NCI-H1930 (cell line): ENCODE results near the gene CDHR3.
"Not testable (repeated sequence)": the region's sequence is repeated elsewhere in the genome, so short reads cannot be mapped to it uniquely, and the experiment has no call there.

Source experiments
- DNase-seq, 2 experiments: peaks; one replicate each; lab custom pipeline; 2025; lab: John Stamatoyannopoulos, UW

The CDHR3 gene

GRCh38 chr7:105958012-105958411, 5.1 kb upstream of the CDHR3 start:
- no peak for DNase-seq

DNA sequence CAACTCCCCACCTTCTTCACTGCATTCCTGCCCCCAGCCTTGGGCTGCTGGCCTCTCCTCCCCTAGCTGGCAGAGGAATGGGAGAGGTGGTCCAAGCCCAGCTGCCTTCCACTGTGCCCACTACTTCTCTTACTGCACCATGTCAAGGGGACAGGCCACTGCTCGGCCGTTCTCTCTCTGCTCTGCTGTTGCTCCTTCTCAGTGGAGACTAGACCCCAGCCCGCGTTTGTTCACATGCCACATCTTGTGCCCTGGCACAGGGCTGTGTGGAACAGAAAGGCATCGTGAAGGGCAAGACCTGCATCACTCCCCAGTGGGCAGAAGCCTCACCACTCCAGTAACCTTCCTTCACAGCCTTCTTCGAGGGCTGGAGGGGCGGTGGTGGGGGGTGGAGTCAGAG, 711 bp upstream of the CDHR3 start:
- no peak for DNase-seq

DNA sequence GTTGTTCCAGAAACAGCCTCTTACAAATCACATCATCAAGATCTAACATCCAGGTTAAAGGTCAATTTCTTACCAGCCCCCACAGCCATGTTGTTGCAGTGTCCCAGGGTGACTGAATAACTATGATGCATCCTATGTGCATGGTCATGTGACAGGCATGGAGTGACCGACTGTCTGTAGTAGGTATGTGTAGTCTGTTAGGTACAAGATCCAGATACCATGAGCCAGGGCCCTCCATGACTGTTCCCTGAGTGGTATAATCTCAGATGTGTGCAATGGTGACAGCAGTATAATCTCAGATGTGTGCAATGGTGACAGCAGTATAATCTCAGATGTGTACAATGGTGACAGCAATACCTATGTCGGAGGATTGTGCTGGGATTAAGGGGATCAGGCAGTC, 8.8 kb downstream of the CDHR3 start:
- no peak for DNase-seq

DNA sequence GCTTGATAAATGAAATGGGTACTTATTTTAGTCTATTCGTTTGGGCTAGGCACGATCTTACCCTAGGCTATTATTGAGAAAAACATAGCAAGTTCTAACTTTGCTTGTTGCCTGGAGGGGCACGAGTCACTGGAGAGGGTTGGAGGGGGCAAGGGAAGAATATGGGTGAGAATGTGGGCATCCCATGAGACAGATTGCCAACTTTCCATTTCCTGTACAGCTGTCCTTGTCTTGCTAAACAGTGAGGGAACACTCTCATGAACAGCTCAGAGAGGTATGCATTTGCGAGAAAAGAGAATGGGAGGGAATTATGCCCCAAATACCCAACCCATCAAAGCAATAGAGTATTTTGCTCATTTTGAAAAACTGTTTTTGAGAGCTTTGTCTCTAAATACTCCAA, 9.2 kb downstream of the CDHR3 start:
- no peak for DNase-seq

- DNase-seq, result no peak
Measured at GRCh38 chr7:105974471-105974870, 11.4 kb downstream of the CDHR3 start.

GRCh38 chr7:105975770-105976417, 12.8 kb downstream of the CDHR3 start:
- DNase-seq, result peak; percentile 71 to 90

DNA sequence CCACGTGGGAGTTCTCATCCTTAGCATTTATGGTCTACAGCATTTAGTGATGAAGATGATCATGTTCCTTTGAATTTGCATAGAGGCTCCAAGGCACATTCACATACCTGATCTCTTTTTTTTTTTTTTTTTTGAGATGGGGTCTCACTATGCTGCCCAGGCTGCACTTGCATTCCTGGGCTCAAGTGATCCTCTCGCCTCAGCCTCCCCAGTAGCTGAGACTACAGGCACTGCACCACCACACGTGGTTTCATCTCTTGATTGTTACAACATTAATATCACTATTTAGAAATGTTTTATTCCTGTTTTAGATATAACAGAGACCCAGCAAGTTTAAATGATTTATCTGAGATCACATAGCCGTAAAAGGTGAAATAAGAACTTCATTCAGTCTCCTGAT, 13.8 kb downstream of the CDHR3 start:
- DNase-seq, result no peak

DNA sequence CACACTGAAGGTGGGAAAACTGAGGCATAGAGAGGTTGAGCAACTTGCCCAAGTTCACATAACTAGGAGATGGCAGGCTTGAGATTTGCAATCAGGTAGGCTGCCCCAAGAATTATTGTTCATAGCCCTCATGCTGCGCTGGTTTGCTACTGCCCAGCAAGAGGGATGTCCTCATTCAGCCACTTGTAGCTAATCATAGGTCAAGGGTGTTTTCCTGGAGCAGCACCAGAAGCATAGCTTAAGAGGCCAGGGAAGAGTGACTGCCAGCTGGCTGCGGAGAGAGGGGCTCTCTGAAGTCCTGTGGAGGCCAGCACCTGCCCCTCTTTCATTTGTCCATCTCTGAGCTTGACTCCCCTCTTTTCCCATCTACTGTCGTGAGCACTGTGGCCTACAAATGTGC, 15.0 kb downstream of the CDHR3 start:
- no peak for DNase-seq

GRCh38 chr7:105978974-105979373, 15.9 kb downstream of the CDHR3 start:
- no peak for DNase-seq

- DNase-seq, result no peak
Measured at GRCh38 chr7:105979405-105979804, 16.3 kb downstream of the CDHR3 start.

DNA sequence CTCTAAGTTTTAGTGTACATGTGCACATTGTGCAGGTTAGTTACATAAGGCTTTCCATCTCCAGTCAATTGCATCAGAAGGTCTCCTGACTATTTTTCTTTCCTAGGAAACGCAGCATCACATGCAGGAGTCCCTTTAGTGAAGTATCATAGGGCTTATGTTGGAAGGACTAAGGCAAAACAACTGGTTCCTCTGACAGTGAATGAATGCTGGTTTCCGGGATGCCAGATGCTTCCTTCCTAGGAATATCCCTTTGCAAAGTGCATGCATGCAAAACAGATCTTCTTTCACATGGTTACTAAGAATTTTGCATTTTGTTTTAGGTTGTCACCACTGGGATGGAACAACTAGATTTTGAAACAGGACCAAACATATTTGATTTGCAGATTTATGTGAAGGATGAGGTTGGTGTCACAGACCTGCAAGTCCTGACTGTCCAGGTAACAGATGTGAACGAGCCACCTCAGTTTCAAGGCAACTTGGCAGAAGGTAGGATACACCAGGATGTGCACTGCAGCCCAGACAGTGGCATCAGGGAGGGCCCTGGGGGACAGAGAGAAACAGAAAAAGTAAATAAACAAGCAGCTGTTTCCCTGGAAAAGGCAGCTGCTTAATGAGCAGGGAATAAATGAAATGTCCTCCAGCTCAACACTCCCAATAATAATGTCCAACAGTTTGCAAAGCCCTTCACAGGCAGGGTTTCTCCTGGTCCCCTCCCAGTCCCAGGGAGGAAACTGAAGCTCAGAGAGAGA, 17.8 kb downstream of the CDHR3 start:
- DNase-seq, result peak in 1 of 2 experiments; percentile 32

DNA sequence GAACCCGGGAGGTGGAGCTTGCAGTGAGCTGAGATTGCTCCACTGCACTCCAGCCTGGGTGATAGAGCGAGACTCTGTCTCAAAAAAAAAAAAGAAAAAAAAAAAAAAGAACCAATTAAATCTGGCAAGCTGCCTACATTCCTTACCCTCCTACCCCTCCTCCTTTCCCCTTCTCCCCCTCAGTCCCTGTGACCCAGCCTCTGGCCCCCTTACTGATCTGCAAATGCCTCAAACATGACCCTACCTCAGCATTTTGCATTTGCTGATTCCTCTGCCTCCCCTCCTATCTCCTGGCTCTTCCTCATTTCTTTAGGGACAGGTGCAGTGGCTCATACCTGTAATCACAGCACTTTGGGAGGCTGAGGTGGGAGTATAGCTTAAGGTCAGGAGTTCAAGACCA, 19.3 kb downstream of the CDHR3 start:
- DNase-seq, result no peak

DNA sequence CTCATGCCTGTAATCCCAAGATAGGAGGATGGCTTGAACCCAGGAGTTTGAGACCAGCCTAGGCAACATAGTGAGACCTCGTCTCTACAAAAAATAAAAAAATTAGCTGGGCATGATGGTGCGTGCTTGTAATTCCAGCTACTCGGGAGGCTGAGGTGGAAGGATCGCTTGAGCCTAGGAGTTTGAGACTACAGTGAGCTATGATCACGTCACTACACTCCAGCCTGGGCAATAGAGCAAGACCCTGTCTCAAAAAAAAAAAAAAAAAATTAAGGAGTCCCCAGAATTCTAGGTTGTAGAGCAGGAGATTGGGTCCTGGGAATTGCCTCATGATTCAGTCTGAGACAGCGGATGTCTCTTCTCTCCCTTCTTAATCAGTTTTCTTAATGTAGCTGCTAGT, 21.7 kb downstream of the CDHR3 start:
- not testable (repeated sequence) for DNase-seq

DNA sequence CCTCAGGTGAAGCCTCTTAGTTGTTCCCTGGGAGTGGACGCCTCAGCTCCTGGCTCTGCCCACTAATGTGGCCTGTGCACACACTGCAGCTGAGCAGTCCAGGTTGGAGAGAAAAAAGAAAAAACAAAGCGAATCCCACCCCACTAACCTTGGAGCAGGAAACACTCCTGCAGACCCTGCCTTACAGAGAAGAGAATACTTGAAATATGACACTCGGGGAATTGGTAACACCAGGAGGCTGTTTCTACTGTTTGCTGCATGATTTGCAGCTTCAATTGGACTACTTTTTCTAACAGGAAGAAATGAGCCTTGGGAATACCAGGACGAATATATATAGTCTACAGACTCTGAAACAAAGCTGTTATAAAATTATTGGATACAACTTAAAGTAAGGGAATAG, 22.2 kb downstream of the CDHR3 start:
- no peak for DNase-seq

DNA sequence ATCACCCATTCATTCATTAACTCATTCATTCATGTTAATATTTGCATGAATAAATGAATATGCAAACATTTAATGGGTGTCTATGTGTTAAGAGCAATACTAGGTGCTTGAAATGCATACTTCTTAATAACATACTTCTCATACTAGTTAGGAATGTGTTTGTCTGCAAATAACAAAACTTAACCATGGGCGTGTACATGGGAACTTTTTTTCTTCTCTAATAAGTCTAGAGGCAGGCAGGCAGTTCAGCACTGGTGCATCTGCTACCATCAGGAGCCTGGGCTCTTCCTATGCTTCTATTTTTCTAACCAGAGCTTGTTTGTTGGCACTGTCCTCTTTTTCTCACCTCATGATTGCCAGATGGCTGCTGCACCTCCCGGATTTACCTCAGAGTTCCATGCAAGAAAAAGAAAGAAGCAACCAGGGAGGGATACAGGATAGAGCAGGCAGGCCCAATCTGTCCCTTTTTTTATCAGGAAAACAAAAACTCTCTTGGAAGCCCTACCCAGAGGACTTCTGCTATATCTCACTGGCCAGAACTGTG, 22.7 kb downstream of the CDHR3 start:
- DNase-seq, result no peak

DNA sequence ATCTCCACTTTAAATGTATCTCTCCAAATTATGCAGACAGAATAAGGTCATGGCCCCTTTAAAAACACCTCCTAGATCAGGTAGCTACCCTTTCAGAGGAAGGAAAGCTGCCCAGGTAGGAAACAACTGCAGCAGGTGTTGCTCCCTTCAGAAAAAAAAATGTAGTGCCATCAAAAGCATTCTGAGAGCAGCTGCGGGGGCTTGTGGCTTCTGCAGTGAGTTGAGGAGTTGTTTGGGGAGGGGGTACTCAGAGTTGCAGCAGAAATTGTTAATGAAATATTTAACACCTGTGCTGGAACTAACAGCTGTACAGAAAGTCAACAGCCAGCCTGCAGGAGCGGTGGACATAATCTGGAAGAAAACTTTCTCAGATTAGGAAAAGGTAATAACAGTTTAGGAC, 24.0 kb downstream of the CDHR3 start:
- no peak for DNase-seq

GRCh38 chr7:105988276-105988675, 25.2 kb downstream of the CDHR3 start:
- DNase-seq, result no peak

- no peak for DNase-seq
Measured at GRCh38 chr7:105989191-105989590, 26.1 kb downstream of the CDHR3 start.

GRCh38 chr7:105989686-105990085, 26.6 kb downstream of the CDHR3 start:
- no peak for DNase-seq

DNA sequence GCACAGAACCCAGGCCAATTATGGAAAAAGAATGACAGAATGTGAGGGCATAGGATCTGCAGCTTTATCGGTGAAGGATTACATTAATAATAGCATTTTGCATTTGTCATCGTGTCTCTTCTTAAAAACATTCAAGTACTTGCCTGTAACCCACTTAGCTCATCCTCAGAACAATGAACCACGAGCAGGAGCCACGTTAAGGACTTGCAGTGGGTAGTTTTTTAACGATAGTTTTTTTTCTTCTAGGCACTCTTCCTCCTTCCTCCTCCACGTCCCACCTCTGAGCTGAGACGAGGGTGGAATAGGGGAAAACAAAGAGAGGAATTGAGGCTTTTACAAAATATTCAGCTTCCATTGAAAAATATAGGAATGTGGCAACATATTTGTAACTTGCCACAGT, 27.1 kb downstream of the CDHR3 start:
- DNase-seq, result no peak

- no peak for DNase-seq
Measured at GRCh38 chr7:105990727-105991453, 27.8 kb downstream of the CDHR3 start.

GRCh38 chr7:105992905-105993304, 29.8 kb downstream of the CDHR3 start:
- DNase-seq, result no peak
